Measurements from ENCODE around the gene ATG13.

GRCh38 chr11:46628961-46629360 is 11.6 kb downstream of the ATG13 start:
- TF ChIP-seq CTCF (IDR thresholded peaks at IDR 0.05; ENCODE audit: low read length) (no peak), EZH2 (IDR thresholded peaks at IDR 0.05; ENCODE audit: borderline replicate concordance, low read length) (no peak)

Measured in OCI-LY1 (cell line).